ENCODE results near the gene TCERG1L. TPM values are rescaled to one million over a fixed set of nuclear protein-coding genes. Genes with fewer than 3 reads are reported as not detected.
A peak's percentile ranks its signal among the peaks of the same experiment; 100 is the strongest.

Gene TCERG1L
- total RNA-seq, 1 experiment from 2014 or later, result not detected

- Histone ChIP-seq H3K27ac (ENCODE audit: low read length) (no peak overlapping the region), H3K36me3 (ENCODE audit: control insufficient read depth, insufficient read depth, low read length) (no peaks in the 10 kb centered on the region), H3K4me1 (ENCODE audit: control insufficient read depth, insufficient read depth, low read length) (no peaks in the 10 kb centered on the region; the same call in 1 of the 2 replicates), H3K4me3 (ENCODE audit: low read depth in 2 of 2, low read length in 2 of 2) (no peak overlapping the region), H3K27me3 (ENCODE audit: control insufficient read depth, insufficient read depth, low read length) (peaks cover 14% of the 10 kb centered on the region), H3K9me3 (ENCODE audit: control insufficient read depth, insufficient read depth, low read depth, low read length) (no peaks in the 10 kb centered on the region)
- ChIA-PET CTCF (no interaction called here), POLR2A (no interaction called here)
- intact Hi-C loops (cut with micrococcal nuclease; ENCODE audit: unreplicated experiment), result no loop called here
- DNase-seq (ENCODE audit: low read depth, low spot score), result no peak
- in situ Hi-C loops (cut with HindIII; ENCODE audit: low pct_unique_long_range_greater_than_20kb, low sequenced_read_pairs), result no loop called here
- ATAC-seq, result 0 out of 2 replicates have a peak, but pooled peaks have one; percentile 35
- BruUV-seq (replicated peaks), result no TSS peak
- peak; percentile 39; the same call in 1 of the 2 replicates for TF ChIP-seq TCF7L2 (IDR thresholded peaks at IDR 0.05; ENCODE audit: low read depth, low read length)
- TF ChIP-seq CTCF (IDR thresholded peaks at IDR 0.05), result no peak
These were observed 41.6 kb downstream of the TCERG1L start for GRCh38 chr10:131269776-131270460.

GRCh38 chr10:131267814-131268095, 43.8 kb downstream of the TCERG1L start:
- ChIA-PET POLR2A (no interaction called here), CTCF (interaction anchor here (0.6 kb wide), 1 partner anchor 174 kb away, joined by 3 read pairs; no protein-coding TSS in a partner anchor)
- Histone ChIP-seq H3K36me3 (ENCODE audit: control insufficient read depth, insufficient read depth, low read length) (no peaks in the 10 kb centered on the region), H3K27me3 (ENCODE audit: control insufficient read depth, insufficient read depth, low read length) (peaks cover 19% of the 10 kb centered on the region), H3K27ac (ENCODE audit: low read length) (no peak overlapping the region), H3K4me3 (ENCODE audit: low read depth in 2 of 2, low read length in 2 of 2) (no peak overlapping the region), H3K9me3 (ENCODE audit: control insufficient read depth, insufficient read depth, low read depth, low read length) (no peaks in the 10 kb centered on the region), H3K4me1 (ENCODE audit: control insufficient read depth, insufficient read depth, low read length) (no peaks in the 10 kb centered on the region; the same call in 1 of the 2 replicates)
- in situ Hi-C loops (cut with HindIII; ENCODE audit: low pct_unique_long_range_greater_than_20kb, low sequenced_read_pairs), result no loop called here
- no peak for ATAC-seq
- no peak for DNase-seq (ENCODE audit: low read depth, low spot score)
- intact Hi-C loops (cut with micrococcal nuclease; ENCODE audit: unreplicated experiment), result no loop called here
- no peak for TF ChIP-seq SIN3A (IDR thresholded peaks at IDR 0.05; ENCODE audit: borderline replicate concordance, insufficient read depth, low read depth, low read length)
- TF ChIP-seq POLR2AphosphoS5 (IDR thresholded peaks at IDR 0.05; ENCODE audit: low read depth, low read length), result no peak
- TF ChIP-seq TCF7L2 (IDR thresholded peaks at IDR 0.05; ENCODE audit: low read depth, low read length), result no peak
- no peak for TF ChIP-seq REST (IDR thresholded peaks at IDR 0.05; ENCODE audit: insufficient read depth in 1 of 2, low read depth in 2 of 2, low read length in 1 of 2)
- no peak for TF ChIP-seq CTCF (IDR thresholded peaks at IDR 0.05)
- BruUV-seq (replicated peaks), result no TSS peak

Measured in Panc1 (cell line).